HUDEP-2 (cell line): ENCODE data around the gene MCEMP1.

Experiments
- DNase-seq, 76 experiments: peaks; one replicate each; lab custom pipeline; 2025; ENCODE audit not compliant: unreplicated experiment in 76 of 76; lab: John Stamatoyannopoulos, UW

The MCEMP1 gene

DNA sequence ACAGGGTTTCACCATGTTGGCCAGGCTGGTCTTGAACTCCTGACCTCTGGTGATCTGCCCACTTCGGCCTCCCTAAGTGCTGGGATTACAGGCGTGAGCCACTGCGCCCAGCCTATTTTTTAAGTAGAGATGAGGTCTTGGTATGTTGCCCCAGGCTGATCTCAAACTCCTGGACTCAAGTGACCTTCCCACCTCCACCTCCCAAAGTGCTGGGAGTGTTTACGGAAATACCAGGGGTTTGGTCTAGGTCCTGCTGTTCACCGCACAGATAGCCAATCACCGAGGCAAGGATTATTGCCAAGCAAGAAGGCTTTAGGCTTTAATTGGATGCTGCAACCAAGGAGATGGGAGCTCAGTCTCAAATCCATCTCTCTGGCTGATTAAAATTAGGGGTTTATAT is 43.5 kb downstream of the MCEMP1 start:
- DNase-seq: no peak

- no peak for DNase-seq
Measured at GRCh38 chr19:7722231-7722651, 45.4 kb downstream of the MCEMP1 start.

DNA sequence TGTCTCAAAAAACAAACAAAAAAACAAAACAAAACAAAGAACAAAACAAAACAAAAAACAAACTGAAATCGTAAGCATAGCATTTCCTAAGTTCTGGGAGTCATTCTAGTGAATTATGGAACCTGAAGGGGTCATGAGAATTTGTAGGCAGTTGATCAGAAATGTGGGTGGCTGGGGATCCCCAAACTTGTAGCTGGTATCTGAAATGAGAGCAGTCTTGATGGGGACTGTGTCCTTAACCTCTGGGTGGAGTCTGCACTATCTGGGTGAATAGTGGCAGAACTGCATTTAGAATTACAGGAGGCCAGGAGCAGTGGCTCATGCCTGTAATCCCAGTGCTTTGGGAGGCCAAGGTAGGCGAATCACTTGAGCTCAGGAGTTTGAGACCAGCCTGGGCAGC is 48.9 kb downstream of the MCEMP1 start:
- no peak for DNase-seq

GRCh38 chr19:7729211-7729610 is 52.3 kb downstream of the MCEMP1 start:
- DNase-seq: no peak
